Measurements from ENCODE around the gene C1QTNF6. TPM values are rescaled to one million over a fixed set of nuclear protein-coding genes. Genes with fewer than 3 reads are reported as not detected.

The C1QTNF6 gene
- total and polyA plus RNA-seq, 4 donors = 3.1 to 4.5 (median 4.0) TPM

DNA sequence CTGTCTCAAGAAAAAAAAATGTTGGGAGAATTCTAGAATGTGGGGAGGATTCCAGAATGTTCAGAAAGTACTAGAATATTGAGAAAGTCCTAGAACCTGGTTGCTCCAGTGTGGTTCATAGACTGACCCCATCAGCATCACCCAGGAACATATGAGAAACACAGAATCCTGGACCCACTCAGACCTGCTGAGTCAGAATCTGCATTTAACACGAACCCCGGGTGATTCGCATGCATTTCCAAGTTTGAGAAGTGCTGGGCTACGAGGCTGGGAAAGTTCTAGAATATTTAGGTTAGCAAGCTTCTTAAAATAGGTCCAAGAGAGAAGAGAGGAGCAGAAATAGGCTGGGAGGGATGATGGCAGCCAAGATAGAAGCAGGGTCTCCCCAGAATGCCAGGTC is 6.4 kb downstream of the C1QTNF6 start:
- H3K27ac ChIP-seq (ENCODE audit: low read depth in 1 of 2, low read length in 2 of 2) = no peak overlapping the region
- 86% methylated on average over 4 of the region's 4 CpGs for WGBS

DNA sequence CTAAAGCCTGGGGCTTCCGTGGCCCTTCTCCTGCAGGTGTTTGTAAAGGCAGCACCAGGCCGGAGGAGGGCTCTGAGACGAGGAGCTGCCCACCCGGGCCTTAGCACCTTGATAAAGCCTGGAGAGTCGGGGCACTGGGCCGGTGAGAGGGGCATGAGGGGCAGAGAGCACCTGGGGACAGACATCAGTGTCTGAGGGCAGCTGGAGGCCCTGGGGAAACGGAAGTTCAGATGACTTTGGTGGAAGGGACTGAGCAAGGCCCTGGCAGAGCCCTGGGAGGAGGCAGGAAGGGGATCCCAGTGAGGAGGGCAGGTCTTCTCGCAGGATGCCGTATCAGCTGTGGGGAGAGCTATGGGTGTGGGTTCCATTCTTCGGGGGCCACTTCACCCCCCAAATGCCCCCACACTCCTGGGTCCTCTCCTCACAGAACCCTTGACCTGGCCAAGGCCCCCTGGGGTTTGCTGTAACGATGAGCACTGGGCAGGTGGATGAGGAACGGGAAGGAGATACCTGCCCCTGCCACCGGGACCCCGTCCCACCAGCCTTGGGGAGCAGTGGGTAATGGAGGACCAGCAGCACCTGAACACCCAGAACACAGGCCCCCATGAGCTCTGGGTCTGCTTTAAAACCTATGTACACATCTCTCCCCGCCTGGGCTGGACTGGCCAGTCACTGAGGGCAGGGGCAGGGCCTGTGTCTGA is 7.4 kb downstream of the C1QTNF6 start:
- Histone ChIP-seq H3K9me3 (ENCODE audit: control insufficient read depth in 4 of 4, low read length in 3 of 4) (no peaks in the 10 kb centered on the region), H3K9ac (ENCODE audit: low read depth in 1 of 2, low read length in 2 of 2) (no peak overlapping the region), H3K4me3 (ENCODE audit: low read depth in 1 of 3, low read length in 3 of 3) (no peak overlapping the region), H3K36me3 (ENCODE audit: control insufficient read depth in 4 of 4, insufficient read depth in 3 of 4, low read depth in 1 of 4, low read length in 3 of 4) (no peaks in the 10 kb centered on the region), H3K27me3 (ENCODE audit: control insufficient read depth in 4 of 4, insufficient read depth in 4 of 4, low read length in 3 of 4) (no peaks in the 10 kb centered on the region), H3K27ac (ENCODE audit: low read depth in 1 of 2, low read length in 2 of 2) (no peak overlapping the region), H3K4me1 (ENCODE audit: control insufficient read depth in 4 of 4, insufficient read depth in 4 of 4, low read length in 3 of 4) (peaks cover 9 to 37% (median 19%) of the 10 kb centered on the region in 4 donors)
- TF ChIP-seq FOXA2 (IDR thresholded peaks at IDR 0.05) = no peak
- no peak for TF ChIP-seq NR2F2 (IDR thresholded peaks at IDR 0.05)
- TF ChIP-seq JUND (IDR thresholded peaks at IDR 0.05) = no peak
- no peak for TF ChIP-seq FOXA1 (IDR thresholded peaks at IDR 0.05)
- no peak for TF ChIP-seq GABPA (IDR thresholded peaks at IDR 0.05 in 1 of 2, conservative IDR thresholded peaks at IDR 0.05 in 1 of 2)
- no peak for TF ChIP-seq HNF4G (IDR thresholded peaks at IDR 0.05)
- no peak for TF ChIP-seq HNF4A (conservative IDR thresholded peaks at IDR 0.05)
- TF ChIP-seq, protein P1, sequence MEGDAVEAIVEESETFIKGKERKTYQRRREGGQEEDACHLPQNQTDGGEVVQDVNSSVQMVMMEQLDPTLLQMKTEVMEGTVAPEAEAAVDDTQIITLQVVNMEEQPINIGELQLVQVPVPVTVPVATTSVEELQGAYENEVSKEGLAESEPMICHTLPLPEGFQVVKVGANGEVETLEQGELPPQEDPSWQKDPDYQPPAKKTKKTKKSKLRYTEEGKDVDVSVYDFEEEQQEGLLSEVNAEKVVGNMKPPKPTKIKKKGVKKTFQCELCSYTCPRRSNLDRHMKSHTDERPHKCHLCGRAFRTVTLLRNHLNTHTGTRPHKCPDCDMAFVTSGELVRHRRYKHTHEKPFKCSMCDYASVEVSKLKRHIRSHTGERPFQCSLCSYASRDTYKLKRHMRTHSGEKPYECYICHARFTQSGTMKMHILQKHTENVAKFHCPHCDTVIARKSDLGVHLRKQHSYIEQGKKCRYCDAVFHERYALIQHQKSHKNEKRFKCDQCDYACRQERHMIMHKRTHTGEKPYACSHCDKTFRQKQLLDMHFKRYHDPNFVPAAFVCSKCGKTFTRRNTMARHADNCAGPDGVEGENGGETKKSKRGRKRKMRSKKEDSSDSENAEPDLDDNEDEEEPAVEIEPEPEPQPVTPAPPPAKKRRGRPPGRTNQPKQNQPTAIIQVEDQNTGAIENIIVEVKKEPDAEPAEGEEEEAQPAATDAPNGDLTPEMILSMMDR (IDR thresholded peaks at IDR 0.05; ENCODE audit: low read depth, low read length, missing input control) = no peak
- TF ChIP-seq RXRA (IDR thresholded peaks at IDR 0.05) = no peak
- TF ChIP-seq, protein P2, sequence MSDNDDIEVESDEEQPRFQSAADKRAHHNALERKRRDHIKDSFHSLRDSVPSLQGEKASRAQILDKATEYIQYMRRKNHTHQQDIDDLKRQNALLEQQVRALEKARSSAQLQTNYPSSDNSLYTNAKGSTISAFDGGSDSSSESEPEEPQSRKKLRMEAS (IDR thresholded peaks at IDR 0.05) = no peak
- TF ChIP-seq, protein P3, sequence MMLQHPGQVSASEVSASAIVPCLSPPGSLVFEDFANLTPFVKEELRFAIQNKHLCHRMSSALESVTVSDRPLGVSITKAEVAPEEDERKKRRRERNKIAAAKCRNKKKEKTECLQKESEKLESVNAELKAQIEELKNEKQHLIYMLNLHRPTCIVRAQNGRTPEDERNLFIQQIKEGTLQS (IDR thresholded peaks at IDR 0.05) = no peak
- no peak for TF ChIP-seq TAF1 (conservative IDR thresholded peaks at IDR 0.05)
- no peak for TF ChIP-seq ZBTB33 (IDR thresholded peaks at IDR 0.05)
- no peak for TF ChIP-seq SP1 (IDR thresholded peaks at IDR 0.05)
- TF ChIP-seq EGR1 (IDR thresholded peaks at IDR 0.05; ENCODE audit: low read depth in 2 of 2) = no peak
- no peak for TF ChIP-seq RAD21 (IDR thresholded peaks at IDR 0.05)
- TF ChIP-seq YY1 (IDR thresholded peaks at IDR 0.05) = no peak
- 91% methylated on average over 15 of the region's 15 CpGs for WGBS
- no peak for DNase-seq (ENCODE audit: low spot score)

More for the DNA sequence above, 6.4 kb downstream of the C1QTNF6 start:
- Histone ChIP-seq H3K4me3 (ENCODE audit: low read depth in 1 of 3, low read length in 3 of 3) (no peak overlapping the region), H3K27me3 (ENCODE audit: control insufficient read depth in 4 of 4, insufficient read depth in 4 of 4, low read length in 3 of 4) (no peaks in the 10 kb centered on the region), H3K36me3 (ENCODE audit: control insufficient read depth in 4 of 4, insufficient read depth in 3 of 4, low read depth in 1 of 4, low read length in 3 of 4) (no peaks in the 10 kb centered on the region), H3K9me3 (ENCODE audit: control insufficient read depth in 4 of 4, low read length in 3 of 4) (no peaks in the 10 kb centered on the region), H3K9ac (ENCODE audit: low read depth in 1 of 2, low read length in 2 of 2) (no peak overlapping the region), H3K4me1 (ENCODE audit: control insufficient read depth in 4 of 4, insufficient read depth in 4 of 4, low read length in 3 of 4) (peaks cover 11 to 31% (median 23%) of the 10 kb centered on the region in 4 donors)
- DNase-seq (ENCODE audit: low spot score) = no peak
- TF ChIP-seq REST (IDR thresholded peaks at IDR 0.05) = no peak
- no peak for TF ChIP-seq RXRA (IDR thresholded peaks at IDR 0.05)
- TF ChIP-seq FOXA1 (IDR thresholded peaks at IDR 0.05) = no peak
